Mesendoderm (in vitro differentiated cells): ENCODE results near the gene GNA15.

Experiments
- DNase-seq: peaks from one replicate; pipeline ENCODE4 v3.0.0; 2013
- H2AK5ac ChIP-seq: 2 replicates; pipeline ENCODE4 v1.6.1; 2013; ENCODE audit warnings: low read length, inconsistent platforms
- H2BK120ac ChIP-seq: 2 replicates; pipeline ENCODE4 v1.6.1; 2013; ENCODE audit warnings: low read depth, mild to moderate bottlenecking, low read length, moderate library complexity, mixed read lengths
- H2BK15ac ChIP-seq: replicated peaks from 2 replicates; pipeline ENCODE4 v1.6.1; 2013; ENCODE audit warnings: low read depth, mild to moderate bottlenecking, moderate library complexity
- H2BK5ac ChIP-seq: 2 replicates; pipeline ENCODE4 v1.6.1; 2013; ENCODE audit warnings: low read length, inconsistent platforms
- H3K18ac ChIP-seq: 2 replicates; pipeline ENCODE4 v1.6.1; 2013; ENCODE audit warnings: mild to moderate bottlenecking, low read length, mixed read lengths
- H3K23ac ChIP-seq: one replicate; pipeline ENCODE4 v1.6.1; 2013; ENCODE audit warnings: low read length
- H3K27ac ChIP-seq: 2 replicates; pipeline ENCODE4 v1.5.1; 2013; ENCODE audit warnings: low read depth, mild to moderate bottlenecking, inconsistent platforms, low read length, moderate library complexity
- H3K27me3 ChIP-seq: 2 replicates; pipeline ENCODE4 v1.6.1; 2013; ENCODE audit warnings: low read length, control low read depth, mild to moderate bottlenecking, inconsistent platforms; ENCODE audit not compliant: insufficient read depth, poor library complexity
- H3K36me3 ChIP-seq: 2 replicates; pipeline ENCODE4 v1.6.1; 2013; ENCODE audit warnings: low read length, inconsistent platforms; ENCODE audit not compliant: control insufficient read depth, insufficient read depth
- H3K4ac ChIP-seq: one replicate; pipeline ENCODE4 v1.6.1; 2013; ENCODE audit warnings: low read depth, mild to moderate bottlenecking, low read length, moderate library complexity
- H3K4me1 ChIP-seq: 2 replicates; pipeline ENCODE4 v1.6.1; 2013; ENCODE audit warnings: low read depth, low read length, inconsistent platforms; ENCODE audit not compliant: control insufficient read depth
- H3K4me2 ChIP-seq: 2 replicates; pipeline ENCODE4 v1.6.1; 2013; ENCODE audit warnings: low read length
- H3K4me3 ChIP-seq: 2 replicates; pipeline ENCODE4 v1.5.1; 2013; ENCODE audit warnings: mild to moderate bottlenecking, low read length
- H3K56ac ChIP-seq: one replicate; pipeline ENCODE4 v1.6.1; 2013; ENCODE audit warnings: low read length
- H3K79me1 ChIP-seq: 2 replicates; pipeline ENCODE4 v1.6.1; 2013; ENCODE audit warnings: low read length, inconsistent platforms
- H3K79me2 ChIP-seq: 2 replicates; pipeline ENCODE4 v1.6.1; 2013; ENCODE audit warnings: mild to moderate bottlenecking, low read length; ENCODE audit not compliant: control insufficient read depth, insufficient read depth
- H3K9ac ChIP-seq: 2 replicates; pipeline ENCODE4 v1.6.1; 2013; ENCODE audit warnings: low read length, inconsistent platforms
- H4K5ac ChIP-seq: one replicate; pipeline ENCODE4 v1.6.1; 2013; ENCODE audit warnings: low read length
- H4K8ac ChIP-seq: one replicate; pipeline ENCODE4 v1.6.1; 2013; ENCODE audit warnings: low read depth, mild to moderate bottlenecking, control low read depth, low read length, moderate library complexity
- WGBS: extraction: QIAGEN DNeasy Blood & Tissue Kit; methylation state at CpG from one replicate; pipeline ENCODE4 v1.1.7; 2013; ENCODE audit warnings: low lambda C conversion rate, missing lambda C conversion rate; ENCODE audit not compliant: insufficient coverage; ENCODE audit errors: extremely low coverage; 5-methylcytosine and 5-hydroxymethylcytosine counted together

GNA15 gene

DNA sequence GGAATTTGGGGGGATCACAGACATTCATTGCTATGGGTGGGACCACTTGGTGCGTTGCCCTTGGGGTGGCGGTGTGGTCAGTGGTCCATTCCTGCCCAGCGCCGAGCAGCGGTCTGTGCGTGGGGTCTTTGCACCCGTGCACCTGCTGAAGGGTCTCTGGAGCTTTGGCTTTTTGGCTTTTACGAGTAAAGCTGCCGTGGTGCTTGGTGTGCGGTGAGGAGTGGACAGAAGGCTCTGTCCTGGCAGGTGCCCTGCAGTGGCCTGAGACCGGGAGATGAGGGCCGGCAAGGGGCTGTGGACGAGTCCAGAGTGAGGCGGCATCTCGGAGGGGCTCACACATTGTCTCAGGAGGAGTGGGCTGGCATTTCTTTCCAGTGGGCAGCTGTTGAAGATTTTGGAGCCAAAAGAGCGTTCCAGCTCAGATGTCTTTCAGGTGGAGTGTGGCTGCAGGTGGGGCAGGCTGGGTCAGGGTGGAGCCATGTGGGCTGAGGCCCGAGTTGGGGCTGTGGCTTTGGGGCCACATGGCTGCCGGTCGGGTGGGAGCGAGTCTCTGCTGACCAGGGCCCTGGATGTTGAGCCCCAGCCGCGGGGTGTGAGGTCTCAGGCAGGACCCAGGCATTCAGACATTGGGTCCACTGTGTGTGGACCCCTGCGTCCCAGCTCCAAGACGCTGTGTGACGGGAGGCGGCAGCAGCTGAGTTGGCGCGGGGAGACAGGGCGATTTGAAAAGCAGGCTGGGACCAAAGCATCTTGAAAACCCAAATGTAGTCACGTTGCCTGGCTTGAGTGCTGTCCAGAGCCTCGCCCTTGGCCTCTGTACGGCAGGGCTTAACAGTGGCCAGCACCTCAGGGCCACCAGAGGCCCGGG is 30.0 kb upstream of the GNA15 start:
- Histone ChIP-seq H3K79me1 (peaks cover 17% of the 10 kb centered on the region), H3K4ac (no peak overlapping the region), H3K36me3 (no peaks in the 10 kb centered on the region), H3K4me2 (no peak overlapping the region), H4K5ac (no peak overlapping the region), H3K4me3 (no peak overlapping the region), H3K4me1 (no peaks in the 10 kb centered on the region), H2BK5ac (no peak overlapping the region), H2BK15ac (no peak overlapping the region), H3K23ac (no peak overlapping the region), H3K27ac (no peak overlapping the region), H3K79me2 (peaks cover 16% of the 10 kb centered on the region), H2BK120ac (no peak overlapping the region), H4K8ac (no peak overlapping the region), H3K9ac (no peak overlapping the region), H3K56ac (no peak overlapping the region), H3K18ac (no peak overlapping the region), H2AK5ac (no peak overlapping the region), H3K27me3 (no peaks in the 10 kb centered on the region)
- WGBS: no CpG with 5 or more reads among the region's 33 CpGs
- DNase-seq: no peak

GRCh38 chr19:3106509-3107141 is 29.2 kb upstream of the GNA15 start:
- Histone ChIP-seq H3K4me3 (no peak overlapping the region), H3K36me3 (no peaks in the 10 kb centered on the region), H2BK15ac (no peak overlapping the region), H2BK120ac (no peak overlapping the region), H2BK5ac (no peak overlapping the region), H3K56ac (no peak overlapping the region), H4K5ac (no peak overlapping the region), H3K4me2 (no peak overlapping the region), H2AK5ac (no peak overlapping the region), H4K8ac (no peak overlapping the region), H3K27me3 (no peaks in the 10 kb centered on the region), H3K18ac (no peak overlapping the region), H3K4ac (no peak overlapping the region), H3K79me1 (peaks cover 19% of the 10 kb centered on the region), H3K79me2 (peaks cover 16% of the 10 kb centered on the region), H3K4me1 (no peaks in the 10 kb centered on the region), H3K9ac (no peak overlapping the region), H3K27ac (no peak overlapping the region), H3K23ac (no peak overlapping the region)
- no peak for DNase-seq
- no CpG with 5 or more reads among the region's 17 CpGs for WGBS

- no peak for DNase-seq
- H3K9ac ChIP-seq: no peak overlapping the region
- H3K27me3 ChIP-seq: no peaks in the 10 kb centered on the region
- no peak overlapping the region for H3K23ac ChIP-seq
- no peak overlapping the region for H2BK120ac ChIP-seq
- H4K5ac ChIP-seq: no peak overlapping the region
- peaks cover 12% of the 10 kb centered on the region for H3K79me2 ChIP-seq
- H2AK5ac ChIP-seq: no peak overlapping the region
- no peak overlapping the region for H3K4ac ChIP-seq
- H3K4me1 ChIP-seq: no peaks in the 10 kb centered on the region
- H3K27ac ChIP-seq: no peak overlapping the region
- H3K18ac ChIP-seq: no peak overlapping the region
- H3K4me3 ChIP-seq: no peak overlapping the region
- WGBS: no CpG with 5 or more reads among the region's 7 CpGs
- H4K8ac ChIP-seq: no peak overlapping the region
- no peaks in the 10 kb centered on the region for H3K36me3 ChIP-seq
- H3K56ac ChIP-seq: no peak overlapping the region
- peaks cover 18% of the 10 kb centered on the region for H3K79me1 ChIP-seq
- H3K4me2 ChIP-seq: no peak overlapping the region
- no peak overlapping the region for H2BK15ac ChIP-seq
- H2BK5ac ChIP-seq: no peak overlapping the region
Observed at GRCh38 chr19:3107658-3108057, 28.2 kb upstream of the GNA15 start.

GRCh38 chr19:3108775-3109174 is 27.1 kb upstream of the GNA15 start:
- Histone ChIP-seq H3K27me3 (no peaks in the 10 kb centered on the region), H3K18ac (no peak overlapping the region), H3K4me1 (no peaks in the 10 kb centered on the region), H3K23ac (no peak overlapping the region), H3K56ac (no peak overlapping the region), H3K4ac (no peak overlapping the region), H3K79me2 (peaks cover 11% of the 10 kb centered on the region), H3K9ac (no peak overlapping the region), H2AK5ac (peak overlapping the region; percentile 73), H3K4me2 (no peak overlapping the region), H2BK15ac (no peak overlapping the region), H2BK5ac (no peak overlapping the region), H3K36me3 (no peaks in the 10 kb centered on the region), H4K5ac (no peak overlapping the region), H3K27ac (no peak overlapping the region), H4K8ac (no peak overlapping the region), H3K4me3 (no peak overlapping the region), H2BK120ac (no peak overlapping the region), H3K79me1 (peaks cover 17% of the 10 kb centered on the region)
- peak; percentile 76 for DNase-seq
- WGBS: no CpG with 5 or more reads among the region's 5 CpGs

DNA sequence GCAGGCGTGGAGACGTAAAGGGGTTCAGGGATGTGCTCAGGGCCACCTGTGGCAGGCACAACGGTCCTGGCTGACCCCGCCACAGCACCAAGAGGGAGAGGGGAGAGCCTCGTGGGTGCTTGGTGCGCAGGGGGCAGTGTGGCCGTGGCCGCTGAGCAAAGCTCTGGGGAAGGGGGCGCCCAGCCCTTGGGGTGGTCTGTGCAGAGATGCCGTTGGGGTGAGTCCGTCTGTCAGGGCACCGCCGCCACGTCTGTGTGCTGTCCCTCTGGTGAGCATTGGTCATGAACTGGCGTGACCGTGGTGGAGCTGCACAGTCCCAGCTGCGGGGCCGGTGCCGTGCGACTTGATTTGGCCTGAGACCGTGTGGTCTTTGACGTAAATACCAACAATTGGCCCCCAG is 26.3 kb upstream of the GNA15 start:
- no CpG with 5 or more reads among the region's 22 CpGs for WGBS
- H3K56ac ChIP-seq: no peak overlapping the region

More for the DNA sequence above, 26.3 kb upstream of the GNA15 start:
- H4K8ac ChIP-seq: no peak overlapping the region
- H3K4me1 ChIP-seq: no peaks in the 10 kb centered on the region
- no peak overlapping the region for H3K4me3 ChIP-seq
- H2BK120ac ChIP-seq: no peak overlapping the region
- H3K79me2 ChIP-seq: peaks cover 9% of the 10 kb centered on the region
- H3K4ac ChIP-seq: no peak overlapping the region
- H3K36me3 ChIP-seq: no peaks in the 10 kb centered on the region
- no peak overlapping the region for H3K18ac ChIP-seq
- no peaks in the 10 kb centered on the region for H3K27me3 ChIP-seq
- H3K9ac ChIP-seq: no peak overlapping the region
- H3K4me2 ChIP-seq: no peak overlapping the region
- H2BK15ac ChIP-seq: no peak overlapping the region
- DNase-seq: no peak
- no peak overlapping the region for H4K5ac ChIP-seq
- peaks cover 15% of the 10 kb centered on the region for H3K79me1 ChIP-seq
- H3K23ac ChIP-seq: no peak overlapping the region
- no peak overlapping the region for H2BK5ac ChIP-seq
- no peak overlapping the region for H2AK5ac ChIP-seq
- no peak overlapping the region for H3K27ac ChIP-seq
